Sigmoid colon (tissue), 4 donors: Measurements from ENCODE around the gene POLR1E.

Source experiments
- CTCF ChIP-seq, 4 experiments: fragments of 450-650 bp in 3 of 4; fragments of 200-600 bp in 1 of 4; IDR thresholded peaks; one replicate each; pipeline ENCODE4 v1.5.1; 2016 to 2019; ENCODE audit warnings: antibody characterized with exemption in 4 of 4, mild to moderate bottlenecking in 3 of 4, moderate library complexity in 2 of 4
- EP300 ChIP-seq, 4 donors: sonication (generic); formaldehyde crosslinking; IDR thresholded peaks; one replicate each; pipeline ENCODE4 v1.6.1; 2017; ENCODE audit warnings: antibody characterized with exemption in 4 of 4
- POLR2A ChIP-seq, 2 donors: fragments of 450-650 bp; IDR thresholded peaks; one replicate each; pipeline ENCODE4 v1.6.1; 2016; ENCODE audit warnings: antibody characterized with exemption in 2 of 2, mild to moderate bottlenecking in 2 of 2, moderate library complexity in 2 of 2
- POLR2AphosphoS5 ChIP-seq, 4 donors: sonication (generic); formaldehyde crosslinking; IDR thresholded peaks; one replicate each; pipeline ENCODE4 v1.6.1; 2017; ENCODE audit warnings: antibody characterized with exemption in 4 of 4

GRCh38 chr9:37522971-37523370 is 37.2 kb downstream of the POLR1E start:
- TF ChIP-seq CTCF (IDR thresholded peaks at IDR 0.05) = no peak
- no peak for TF ChIP-seq POLR2A (IDR thresholded peaks at IDR 0.05)
- TF ChIP-seq EP300 (IDR thresholded peaks at IDR 0.05) = no peak
- no peak for TF ChIP-seq POLR2AphosphoS5 (IDR thresholded peaks at IDR 0.05)
